Cardiac fibroblast (primary cell): Measurements from ENCODE around the gene ATP4A.

Experiments
- DNase-seq, 2 donors: peaks; one replicate each; pipeline versions ENCODE4 v3.0.0 to v3.0.0-alpha.2; 2010; ENCODE audit warnings: low read depth in 2 of 2
- H3K4me3 ChIP-seq, 2 donors: replicated peaks in 1 of 2; 1 replicate in 1 of 2; 2 replicates in 1 of 2; pipeline ENCODE4 v1.5.1; 2011; ENCODE audit warnings: low read depth in 2 of 2, low read length in 2 of 2, mild to moderate bottlenecking in 2 of 2, moderate library complexity in 1 of 2
- CTCF ChIP-seq: IDR thresholded peaks from one replicate; pipeline ENCODE4 v1.5.1; 2011; ENCODE audit warnings: low read depth, mild to moderate bottlenecking, low read length, inconsistent platforms

Gene ATP4A

DNA sequence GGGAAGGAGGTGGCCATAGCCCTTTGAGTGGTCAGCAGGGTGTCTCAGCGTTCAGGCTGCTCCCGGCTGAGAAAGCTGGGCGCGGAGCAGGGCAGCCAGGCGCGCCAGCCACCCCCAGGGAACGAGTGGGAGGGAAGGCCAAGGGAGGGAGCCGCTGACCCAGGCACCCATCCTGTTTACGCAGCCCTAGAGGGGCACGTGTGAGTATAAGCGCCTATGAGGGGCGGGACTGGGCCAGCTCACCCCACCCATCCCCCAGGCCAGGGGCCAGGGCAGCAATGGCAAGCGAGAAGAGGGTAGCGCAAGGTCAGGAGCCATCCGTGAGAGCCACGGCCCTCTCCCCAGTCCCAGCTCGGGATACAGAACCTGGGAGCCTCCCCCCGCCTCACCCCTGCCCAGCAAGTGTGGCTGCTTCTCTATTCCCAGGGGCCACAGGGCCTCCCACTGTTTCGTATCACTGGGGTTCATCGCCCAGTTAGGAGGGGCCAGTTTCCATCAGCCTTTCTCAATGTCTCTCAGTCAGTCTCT is 49.1 kb downstream of the ATP4A start:
- H3K4me3 ChIP-seq = no peak overlapping the region
- DNase-seq = peak; percentile 32 to 87
- no peak for TF ChIP-seq CTCF

GRCh38 chr19:35513628-35514281 is 49.7 kb downstream of the ATP4A start, which contains the start of gene DMKN:
Gene DMKN (minus strand): TSS chr19:35513649. CDS start chr19:35513475, 174 bp downstream.
- peak; percentile 71 to 79 for DNase-seq
- no peak for TF ChIP-seq CTCF
- H3K4me3 ChIP-seq = no peak within 1 kb of the TSS

- no peak for TF ChIP-seq CTCF
- H3K4me3 ChIP-seq = no peak overlapping the region
- DNase-seq = no peak
Measured at GRCh38 chr19:35512831-35513627, 50.4 kb downstream of the ATP4A start.

- no peak overlapping the region for H3K4me3 ChIP-seq
- TF ChIP-seq CTCF = no peak
- DNase-seq = no peak
Measured at GRCh38 chr19:35511337-35511736, 52.1 kb downstream of the ATP4A start.

- H3K4me3 ChIP-seq = no peak overlapping the region
- no peak for TF ChIP-seq CTCF
- DNase-seq = no peak
Measured at GRCh38 chr19:35510626-35510964, 52.9 kb downstream of the ATP4A start.

GRCh38 chr19:35509861-35510625 is 53.4 kb downstream of the ATP4A start:
- H3K4me3 ChIP-seq = peak overlapping the region; percentile 14 to 35
- peak; percentile 44 to 57 for DNase-seq
- TF ChIP-seq CTCF = peak; percentile 95
